GM12892 (cell line): Measurements from ENCODE around the gene CST8.

Experiments used
- POLR2A ChIP-seq: IDR thresholded peaks from 2 replicates; pipeline ENCODE4 v1.6.1; 2011; ENCODE audit warnings: low read depth, low read length, control low read depth
- POLR2AphosphoS5 ChIP-seq: IDR thresholded peaks from 2 replicates; pipeline ENCODE4 v1.6.1; 2011; ENCODE audit warnings: low read depth, low read length, control low read depth
- TAF1 ChIP-seq: IDR thresholded peaks from 2 replicates; pipeline ENCODE4 v1.6.1; 2011; ENCODE audit warnings: low read depth, mild to moderate bottlenecking, control low read depth, low read length, borderline replicate concordance

DNA sequence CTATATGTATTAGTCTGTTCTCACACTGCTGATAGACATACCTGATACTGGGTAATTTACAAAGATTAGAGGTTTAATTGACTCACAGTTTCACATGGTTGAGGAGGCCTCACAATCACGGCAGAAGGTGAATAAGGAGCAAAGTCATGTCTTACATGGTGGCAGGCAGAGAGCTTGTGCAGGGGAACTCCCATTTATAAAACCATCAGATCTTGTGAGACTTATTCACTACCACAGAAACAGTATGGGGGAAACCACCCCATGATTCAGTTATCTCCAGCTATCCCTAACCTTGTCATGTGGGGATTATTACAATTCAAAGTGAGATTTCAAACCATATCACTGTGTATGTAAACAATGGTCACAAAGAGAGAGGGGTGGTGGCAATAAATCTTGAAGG lies 6.6 kb downstream of the CST8 start:
- no peak for TF ChIP-seq POLR2AphosphoS5
- no peak for TF ChIP-seq POLR2A
- no peak for TF ChIP-seq TAF1
